ENCODE results near the gene SHROOM3. TPM values are rescaled to one million over a fixed set of nuclear protein-coding genes. Genes with fewer than 3 reads are reported as not detected.

SHROOM3 gene
- total RNA-seq, 1 donor from 2014 or later: 62.0 TPM

- no peaks in the 10 kb centered on the region for H3K9me3 ChIP-seq
- H3K4me1 ChIP-seq: no peaks in the 10 kb centered on the region
- no peak overlapping the region for H3K4me3 ChIP-seq
- intact Hi-C loops (cut with DNase I): no loop called here
- no peak for TF ChIP-seq CTCF (IDR thresholded peaks at IDR 0.05)
- no peak overlapping the region for H3K27ac ChIP-seq
- H3K36me3 ChIP-seq: no peaks in the 10 kb centered on the region
- DNase-seq (no peak), ATAC-seq (no peak)
- H3K27me3 ChIP-seq (ENCODE audit: low read depth): no peaks in the 10 kb centered on the region
These were observed 78.5 kb downstream of the SHROOM3 start for GRCh38 chr4:76513482-76513881.

- no peak for TF ChIP-seq CTCF (IDR thresholded peaks at IDR 0.05)
- DNase-seq (no peak), ATAC-seq (no peak)
- H3K27ac ChIP-seq: no peak overlapping the region
- no peak overlapping the region for H3K4me3 ChIP-seq
- no peaks in the 10 kb centered on the region for H3K4me1 ChIP-seq
- intact Hi-C loops (cut with DNase I): no loop called here
- no peaks in the 10 kb centered on the region for H3K9me3 ChIP-seq
- H3K36me3 ChIP-seq: no peaks in the 10 kb centered on the region
- H3K27me3 ChIP-seq (ENCODE audit: low read depth): no peaks in the 10 kb centered on the region
These were observed 79.1 kb downstream of the SHROOM3 start for GRCh38 chr4:76514087-76514486.

- Histone ChIP-seq H3K27me3 (ENCODE audit: low read depth) (no peaks in the 10 kb centered on the region), H3K4me1 (no peaks in the 10 kb centered on the region), H3K4me3 (no peak overlapping the region), H3K27ac (no peak overlapping the region), H3K36me3 (no peaks in the 10 kb centered on the region), H3K9me3 (no peaks in the 10 kb centered on the region)
- TF ChIP-seq CTCF (IDR thresholded peaks at IDR 0.05): no peak
- intact Hi-C loops (cut with DNase I): no loop called here
- peak; percentile 52 to 69 for ATAC-seq
- no peak for DNase-seq
These were observed 81.2 kb downstream of the SHROOM3 start for GRCh38 chr4:76515975-76516843.

- DNase-seq (no peak), ATAC-seq (no peak)
- TF ChIP-seq CTCF (IDR thresholded peaks at IDR 0.05): no peak
- Histone ChIP-seq H3K4me1 (no peaks in the 10 kb centered on the region), H3K27me3 (ENCODE audit: low read depth) (no peaks in the 10 kb centered on the region), H3K36me3 (no peaks in the 10 kb centered on the region), H3K27ac (no peak overlapping the region), H3K9me3 (no peaks in the 10 kb centered on the region), H3K4me3 (no peak overlapping the region)
- intact Hi-C loops (cut with DNase I): no loop called here
These were observed 83.2 kb downstream of the SHROOM3 start for GRCh38 chr4:76518241-76518640.

- intact Hi-C loops (cut with DNase I): no loop called here
- Histone ChIP-seq H3K27ac (no peak overlapping the region), H3K4me3 (no peak overlapping the region), H3K4me1 (peaks cover 7% of the 10 kb centered on the region), H3K27me3 (ENCODE audit: low read depth) (no peaks in the 10 kb centered on the region), H3K36me3 (no peaks in the 10 kb centered on the region), H3K9me3 (no peaks in the 10 kb centered on the region)
- no peak for TF ChIP-seq CTCF (IDR thresholded peaks at IDR 0.05)
- DNase-seq: no peak
- no peak for ATAC-seq
These were observed 88.6 kb downstream of the SHROOM3 start for GRCh38 chr4:76523593-76523992.
